Liver (tissue), 3 donors: Measurements from ENCODE around the gene LRRC74A.

Experiments used
- CTCF ChIP-seq: fragments of 150-350 bp; IDR thresholded peaks from 2 replicates; pipeline ENCODE4 v1.5.1; 2017; ENCODE audit warnings: improper control_type of control experiment, low read depth, low read length; ENCODE audit not compliant: missing input control
- EGR1 ChIP-seq, 2 donors: IDR thresholded peaks; 2 replicates each; pipeline ENCODE4 v1.6.1; 2016 to 2018; ENCODE audit warnings: antibody characterized with exemption in 2 of 2, low read depth in 2 of 2
- GABPA ChIP-seq, 2 donors: IDR thresholded peaks in 1 of 2; conservative IDR thresholded peaks in 1 of 2; 2 replicates each; pipeline ENCODE4 v1.6.1; 2016; ENCODE audit warnings: antibody characterized with exemption in 2 of 2, mild to moderate bottlenecking in 1 of 2, moderate library complexity in 1 of 2
- JUND ChIP-seq, 2 donors: IDR thresholded peaks; 2 replicates each; pipeline ENCODE4 v1.6.1; 2016; ENCODE audit warnings: antibody characterized with exemption in 2 of 2
- RAD21 ChIP-seq, 2 donors: IDR thresholded peaks; 2 replicates each; pipeline ENCODE4 v1.6.1; 2016; ENCODE audit warnings: antibody characterized with exemption in 2 of 2, mild to moderate bottlenecking in 2 of 2
- REST ChIP-seq: IDR thresholded peaks from 2 replicates; pipeline ENCODE4 v1.6.1; 2016; ENCODE audit warnings: antibody characterized with exemption, mild to moderate bottlenecking
- TAF1 ChIP-seq: conservative IDR thresholded peaks from 2 replicates; pipeline ENCODE4 v1.6.1; 2016; ENCODE audit warnings: antibody characterized with exemption, mild to moderate bottlenecking
- donor health status: healthy.
- donor health status: healthy.

GRCh38 chr14:76891391-76891790 lies 65.2 kb downstream of the LRRC74A start:
- no peak for TF ChIP-seq JUND (IDR thresholded peaks at IDR 0.05)
- no peak for TF ChIP-seq CTCF
- TF ChIP-seq EGR1 (IDR thresholded peaks at IDR 0.05; ENCODE audit: low read depth in 2 of 2): no peak
- TF ChIP-seq GABPA (IDR thresholded peaks at IDR 0.05 in 1 of 2, conservative IDR thresholded peaks at IDR 0.05 in 1 of 2): no peak
- no peak for TF ChIP-seq REST
- no peak for TF ChIP-seq RAD21 (IDR thresholded peaks at IDR 0.05)
- no peak for TF ChIP-seq TAF1
